Measurements from ENCODE around the gene FGF9.

GRCh38 chr13:21696865-21697448 is 26.1 kb downstream of the FGF9 start:
- TF ChIP-seq CTCF (IDR thresholded peaks at IDR 0.05 in 2 of 3, conservative IDR thresholded peaks at IDR 0.05 in 1 of 3; ENCODE audit: control insufficient read depth in 2 of 3, extremely low read depth in 1 of 3, insufficient read depth in 1 of 3, low read depth in 3 of 3, low read length in 3 of 3) (no peak), NRF1 (conservative IDR thresholded peaks at IDR 0.05; ENCODE audit: low read depth, low read length) (no peak), PKNOX1 (IDR thresholded peaks at IDR 0.05) (no peak), CHD1 (IDR thresholded peaks at IDR 0.05; ENCODE audit: low read depth, low read length) (no peak), ZNF217 (IDR thresholded peaks at IDR 0.05) (no peak)

Data from GM12878 (cell line).